Retinal pigment epithelial cell (primary cell): Measurements from ENCODE around the gene WASF2.

Source experiments
- DNase-seq: peaks from one replicate; pipeline ENCODE4 v3.0.0-alpha.2; 2010; ENCODE audit warnings: low read depth
- H3K4me3 ChIP-seq: 2 replicates; pipeline ENCODE4 v1.5.1; 2011; ENCODE audit warnings: mild to moderate bottlenecking, low read length, control low read depth, moderate library complexity
- CTCF ChIP-seq: conservative IDR thresholded peaks from 2 replicates; pipeline ENCODE4 v1.5.1; 2011; ENCODE audit warnings: low read depth, low read length, control low read depth, inconsistent platforms

Gene WASF2

GRCh38 chr1:27513958-27514357 lies 24.0 kb upstream of the WASF2 start:
- H3K4me3 ChIP-seq, result no peak overlapping the region

GRCh38 chr1:27513528-27513927 lies 23.6 kb upstream of the WASF2 start:
- TF ChIP-seq CTCF, result no peak
- no peak overlapping the region for H3K4me3 ChIP-seq
- no peak for DNase-seq

More at GRCh38 chr1:27513958-27514357, 24.0 kb upstream of the WASF2 start:
- DNase-seq, result no peak
- TF ChIP-seq CTCF, result no peak

- no peak for DNase-seq
- no peak for TF ChIP-seq CTCF
- no peak overlapping the region for H3K4me3 ChIP-seq
Measured at GRCh38 chr1:27509127-27510080, 19.4 kb upstream of the WASF2 start.

- no peak for DNase-seq
- no peak overlapping the region for H3K4me3 ChIP-seq
- no peak for TF ChIP-seq CTCF
Measured at GRCh38 chr1:27507960-27508665, 18.1 kb upstream of the WASF2 start.

- no peak for TF ChIP-seq CTCF
- H3K4me3 ChIP-seq, result no peak overlapping the region
- no peak for DNase-seq
Measured at GRCh38 chr1:27506703-27507102, 16.7 kb upstream of the WASF2 start.

GRCh38 chr1:27505420-27505680 lies 15.4 kb upstream of the WASF2 start:
- TF ChIP-seq CTCF, result no peak
- H3K4me3 ChIP-seq, result no peak overlapping the region
- DNase-seq, result no peak
